HG02610 (cell line): ENCODE results near the gene PDZRN4.
A peak's percentile ranks its signal among the peaks of the same experiment; 100 is the strongest.

Experiments
- ATAC-seq: cut with Tn5 transposase; IDR thresholded peaks from one replicate; pipeline ENCODE4 v1.9.1; 2021; ENCODE audit warnings: mild to moderate bottlenecking, moderate library complexity; ENCODE audit not compliant: unreplicated experiment

PDZRN4 gene

DNA sequence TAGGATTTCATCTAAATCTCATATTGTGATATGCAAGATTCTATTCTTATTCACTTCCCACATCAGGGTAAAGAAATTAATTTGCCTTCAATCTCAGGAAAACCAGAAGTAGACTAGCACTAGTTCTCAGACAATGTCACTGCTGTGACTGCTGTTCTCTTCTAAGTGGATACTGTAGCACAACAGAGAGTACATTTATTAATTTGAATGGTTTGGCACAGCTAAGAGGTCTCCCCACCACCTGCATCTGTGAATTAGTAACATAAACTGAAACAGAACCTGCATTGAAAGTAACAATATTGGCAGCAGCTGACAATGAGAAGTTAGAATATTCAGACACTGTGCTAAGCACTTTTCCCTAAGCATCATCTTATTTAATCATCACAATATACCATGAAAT is 253.1 kb downstream of the PDZRN4 start:
- ATAC-seq = no peak

DNA sequence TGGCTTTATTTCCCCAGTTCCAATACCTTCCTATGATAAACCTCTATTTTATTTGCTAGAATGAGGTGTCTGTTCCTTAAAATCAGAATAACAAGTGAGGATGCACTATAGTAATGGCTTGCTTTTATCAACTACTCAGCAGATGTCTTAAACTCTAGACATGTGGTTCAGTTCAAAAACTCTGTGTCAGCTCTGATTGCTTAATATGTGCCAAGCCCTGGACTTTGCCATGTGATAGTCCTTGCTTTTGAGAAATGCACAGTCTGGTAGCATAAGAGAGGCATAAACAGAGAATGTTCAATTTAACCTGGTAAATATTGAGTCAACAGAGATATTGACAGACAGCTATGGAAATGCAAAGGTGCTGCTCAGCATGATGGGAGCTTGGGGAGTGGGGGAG is 254.8 kb downstream of the PDZRN4 start:
- no peak for ATAC-seq

DNA sequence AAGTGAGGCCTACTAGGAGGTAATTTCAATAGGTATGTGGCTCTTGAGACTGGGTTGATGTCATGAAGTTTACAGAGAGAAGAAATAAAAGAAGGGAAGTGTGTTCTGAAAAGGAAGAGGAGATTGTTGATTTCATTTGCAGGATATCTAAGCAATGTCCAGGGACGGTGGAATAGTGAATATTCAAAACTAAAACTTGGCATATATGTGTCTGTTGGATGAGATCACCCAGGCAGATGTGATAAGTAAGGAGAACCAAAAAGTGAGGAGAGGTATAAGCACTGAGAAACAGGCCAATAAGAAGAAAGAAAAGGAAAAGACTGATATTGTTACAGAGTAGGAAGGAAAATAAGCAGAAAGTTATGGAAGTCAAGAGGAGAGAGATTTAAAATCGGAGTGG is 255.6 kb downstream of the PDZRN4 start:
- ATAC-seq = no peak

DNA sequence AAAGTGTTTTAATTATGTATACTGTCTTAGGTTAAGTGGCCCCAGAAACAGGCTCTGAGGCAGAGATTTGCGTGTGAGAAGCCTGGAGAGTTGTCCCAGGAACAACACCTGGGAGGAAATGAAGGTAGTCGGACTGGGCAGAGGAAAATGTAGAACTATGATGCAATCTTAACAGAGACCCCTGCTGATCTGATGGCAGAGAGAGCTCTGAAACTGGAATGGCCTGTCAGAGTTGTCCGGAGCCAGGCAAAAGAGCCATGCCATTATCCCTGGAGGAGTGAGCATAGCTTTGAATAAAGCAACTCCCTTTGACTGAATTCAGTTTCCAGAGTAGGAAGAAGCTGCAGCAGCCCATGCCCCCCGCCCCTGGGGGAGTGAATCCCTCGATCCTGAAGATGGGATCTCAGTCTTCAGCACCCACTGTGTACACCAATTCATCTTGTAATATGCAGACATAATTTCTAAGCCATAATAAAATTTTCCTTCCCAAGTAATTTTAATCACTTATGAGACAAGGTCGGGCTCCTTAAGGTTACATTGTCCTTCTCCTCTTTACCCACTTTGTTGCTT is 264.8 kb downstream of the PDZRN4 start:
- no peak for ATAC-seq

DNA sequence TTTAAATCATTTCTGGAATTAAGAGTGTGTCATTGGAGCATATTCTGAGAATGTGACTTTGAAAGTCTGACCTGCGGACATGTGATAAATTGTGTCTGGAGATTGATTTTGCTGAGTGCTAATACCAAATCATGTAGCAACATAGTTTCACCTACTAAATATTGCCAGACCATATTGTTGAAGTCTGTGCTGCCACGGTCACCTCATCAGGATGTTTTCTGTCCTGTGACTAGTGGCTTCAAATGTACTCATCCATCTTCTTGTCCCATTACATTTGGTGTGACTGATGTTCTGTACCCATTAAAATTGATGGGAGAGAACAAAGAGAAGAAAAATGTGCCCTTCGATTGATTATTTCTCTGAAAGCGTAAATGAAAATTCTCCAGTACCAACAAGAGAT is 265.3 kb downstream of the PDZRN4 start:
- ATAC-seq = no peak

DNA sequence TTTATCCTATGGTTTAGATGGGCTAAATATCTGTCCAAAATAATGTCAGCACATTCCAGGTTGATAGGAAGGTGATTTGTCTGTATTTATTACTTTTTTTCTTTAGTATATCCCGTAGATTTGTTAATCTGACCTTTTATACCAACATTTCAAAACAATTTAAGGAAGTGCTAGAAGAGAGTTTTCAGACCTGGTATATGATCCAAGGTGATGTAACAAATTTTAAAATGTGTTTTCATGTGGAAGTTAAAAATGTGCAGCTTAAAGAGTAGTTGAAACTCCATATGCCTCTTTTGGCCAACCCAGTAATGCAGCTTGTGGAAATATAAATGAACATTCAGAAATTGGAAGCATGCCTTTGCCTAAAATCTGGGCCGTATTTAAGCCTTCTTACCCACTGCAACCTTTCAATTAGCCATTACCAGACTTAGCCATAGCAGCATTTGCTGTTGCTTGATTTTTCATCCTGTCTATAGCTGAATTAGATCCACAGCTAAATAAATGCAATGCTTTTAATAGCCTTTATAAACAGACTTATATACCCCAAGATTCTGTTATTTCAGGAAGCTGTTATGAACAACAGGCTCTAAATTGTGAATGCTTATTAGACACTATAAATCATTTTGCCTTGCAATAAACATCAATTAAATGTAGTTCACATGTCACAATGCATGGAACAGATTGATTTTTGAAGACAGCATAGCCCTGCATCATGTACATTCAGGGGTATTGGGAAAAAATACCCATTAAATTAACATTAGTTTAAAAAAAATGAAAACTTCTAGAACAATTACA is 271.2 kb downstream of the PDZRN4 start:
- no peak for ATAC-seq

DNA sequence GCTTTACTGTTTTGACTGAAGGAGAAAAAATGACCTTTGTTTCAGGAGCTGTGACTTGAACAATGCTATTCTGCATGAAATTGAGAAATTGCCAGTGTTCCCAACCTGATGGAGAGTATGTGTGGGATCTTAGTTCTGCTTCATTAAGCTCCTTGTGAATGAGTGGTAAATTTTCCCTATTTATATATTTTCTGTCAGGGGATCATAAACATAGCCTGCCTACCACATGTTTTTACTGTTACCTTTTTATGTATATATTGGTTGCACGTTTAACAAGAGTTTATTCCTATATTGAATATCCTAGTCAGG is 271.7 kb downstream of the PDZRN4 start:
- no peak for ATAC-seq

DNA sequence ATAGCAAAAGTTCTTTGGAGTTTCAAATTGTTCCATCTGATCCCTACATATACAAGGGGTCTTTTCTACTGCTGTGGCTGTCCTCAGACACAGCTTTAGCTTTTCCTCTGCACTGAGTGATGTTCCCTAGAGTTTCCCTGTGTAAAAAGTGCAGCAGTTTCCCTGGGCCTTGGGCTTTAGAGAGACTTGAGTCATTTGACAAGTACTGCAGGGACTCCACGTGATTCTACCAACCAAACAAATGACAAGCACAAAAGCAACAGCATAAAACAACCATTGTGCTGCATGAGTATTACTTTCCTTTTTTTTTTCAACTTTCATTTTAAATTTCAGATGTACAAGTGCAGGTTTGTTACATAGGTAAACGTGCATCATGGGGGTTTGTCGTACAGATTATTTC is 272.8 kb downstream of the PDZRN4 start:
- no peak for ATAC-seq

DNA sequence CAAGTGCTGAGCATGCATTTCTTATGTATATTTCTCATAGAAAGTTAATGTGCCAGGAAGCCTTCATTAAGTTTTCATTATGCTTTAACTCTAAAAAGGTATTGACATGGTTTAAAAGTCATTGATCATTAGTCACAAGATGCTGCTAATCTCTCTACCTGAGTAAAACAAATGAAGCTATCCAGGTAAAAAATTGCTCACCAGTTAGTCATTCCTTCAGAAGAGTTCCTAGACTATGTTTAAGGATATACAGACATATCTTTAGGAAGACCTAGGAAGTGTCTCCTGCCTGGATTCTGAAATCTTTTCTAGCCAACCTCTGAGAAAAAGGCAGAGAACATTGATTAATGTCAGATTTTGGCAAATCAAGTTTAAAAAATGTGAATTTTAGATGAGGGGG is 274.2 kb downstream of the PDZRN4 start:
- ATAC-seq = no peak

DNA sequence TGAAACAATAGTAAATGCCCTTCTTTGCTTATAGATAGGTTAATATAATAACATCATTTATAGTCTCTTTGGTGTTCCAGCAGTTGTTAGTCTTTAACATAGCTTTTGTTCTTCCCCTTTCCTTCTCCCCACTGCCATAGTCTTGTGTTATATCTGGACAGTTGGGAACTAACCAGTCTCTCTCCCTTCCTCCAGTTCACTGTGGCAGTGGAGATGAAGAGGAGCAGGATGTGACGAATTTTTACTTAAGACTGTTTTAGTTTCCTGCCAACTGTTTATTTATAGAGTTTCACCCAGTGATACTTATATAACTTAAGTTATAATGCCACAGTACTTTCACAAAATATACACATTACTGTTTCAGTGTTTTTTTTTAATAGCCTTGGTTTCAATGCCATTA is 277.4 kb downstream of the PDZRN4 start:
- ATAC-seq = no peak

DNA sequence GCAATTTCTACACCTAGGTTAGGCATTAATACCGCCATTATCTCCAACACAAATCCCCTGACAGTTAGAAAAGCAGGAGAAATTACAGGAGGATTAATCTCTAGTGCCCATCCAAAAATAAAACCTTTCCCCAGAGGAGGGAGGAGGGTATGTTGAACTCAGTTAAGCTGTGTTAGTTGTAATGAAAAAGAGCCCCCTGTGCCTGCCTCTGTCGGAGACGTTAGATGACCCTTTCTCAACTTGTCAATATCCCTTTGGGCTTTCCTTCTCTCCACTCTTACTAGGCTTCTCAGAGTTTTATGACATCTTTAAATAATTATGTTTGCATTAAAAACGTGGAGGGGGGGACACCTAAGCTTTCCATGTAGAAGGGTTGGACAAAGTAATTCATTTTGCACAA is 278.2 kb downstream of the PDZRN4 start:
- no peak for ATAC-seq

DNA sequence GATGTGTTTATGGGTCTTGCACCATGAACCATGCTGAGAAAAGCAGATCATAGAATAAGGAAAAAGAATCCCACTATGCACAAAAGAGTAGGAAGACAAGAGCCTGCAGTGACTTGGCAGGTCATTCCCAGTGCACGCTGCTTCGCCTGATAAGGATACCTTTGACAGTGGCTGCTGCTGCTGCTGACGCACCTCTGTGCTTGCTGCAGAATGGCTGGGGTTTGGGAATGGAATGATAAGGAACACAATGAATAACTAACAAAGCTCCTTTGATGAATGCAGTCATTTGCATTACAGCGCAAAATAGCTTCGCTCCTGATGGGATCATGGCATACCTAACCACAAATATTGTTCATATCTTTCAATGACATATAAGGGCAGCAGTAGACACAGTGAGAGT is 278.7 kb downstream of the PDZRN4 start:
- ATAC-seq = no peak

DNA sequence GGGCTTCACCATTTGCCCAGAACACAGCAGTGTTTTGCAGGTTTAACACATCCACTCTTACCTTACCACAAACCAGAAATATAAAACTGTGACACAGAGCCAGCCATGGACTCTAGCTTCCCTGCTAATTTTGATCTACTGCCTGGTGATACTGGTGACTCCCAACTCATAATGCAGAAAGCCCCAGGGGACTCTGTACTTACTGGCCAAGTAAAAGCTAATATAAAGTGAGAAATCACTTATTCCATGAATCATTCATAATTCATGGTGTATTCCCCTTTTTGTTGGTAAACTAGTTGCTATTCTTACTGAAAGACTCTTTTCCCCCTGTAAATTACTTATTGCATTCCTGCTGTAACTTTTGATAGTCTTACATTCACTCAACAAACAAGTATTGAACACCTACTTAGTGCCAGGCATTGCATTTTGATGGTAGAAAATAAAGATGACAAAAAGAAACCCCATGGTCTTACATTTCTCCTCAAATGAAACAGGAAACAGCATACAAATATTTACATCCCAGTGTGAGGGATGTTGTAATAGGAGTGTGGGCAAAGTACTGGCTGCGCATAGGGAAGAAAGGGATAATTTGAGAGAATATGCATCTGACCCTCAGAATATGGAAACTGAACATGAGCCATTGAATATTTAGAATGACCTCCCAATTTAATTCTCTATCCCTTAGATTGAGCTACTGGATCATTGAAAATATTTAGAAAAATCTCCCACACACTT is 279.6 kb downstream of the PDZRN4 start:
- no peak for ATAC-seq

DNA sequence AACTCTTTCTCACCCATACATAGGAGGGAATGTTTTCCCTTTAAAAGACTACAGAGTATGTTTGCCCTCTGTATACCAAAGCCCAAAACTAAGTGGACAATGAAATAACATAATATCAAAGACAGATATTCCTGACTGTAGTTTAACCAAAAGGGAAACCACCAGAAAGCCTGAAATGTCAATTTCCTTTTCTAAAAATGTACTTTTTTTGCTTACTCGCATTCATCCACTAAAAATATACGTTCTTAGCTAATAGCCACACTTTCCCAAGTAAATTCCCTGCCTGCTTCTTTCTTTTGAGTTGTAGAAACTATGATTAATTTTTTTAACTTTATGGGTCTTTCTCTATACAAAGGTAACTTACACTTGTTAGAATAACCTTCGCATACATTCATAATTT is 280.2 kb downstream of the PDZRN4 start:
- no peak for ATAC-seq

DNA sequence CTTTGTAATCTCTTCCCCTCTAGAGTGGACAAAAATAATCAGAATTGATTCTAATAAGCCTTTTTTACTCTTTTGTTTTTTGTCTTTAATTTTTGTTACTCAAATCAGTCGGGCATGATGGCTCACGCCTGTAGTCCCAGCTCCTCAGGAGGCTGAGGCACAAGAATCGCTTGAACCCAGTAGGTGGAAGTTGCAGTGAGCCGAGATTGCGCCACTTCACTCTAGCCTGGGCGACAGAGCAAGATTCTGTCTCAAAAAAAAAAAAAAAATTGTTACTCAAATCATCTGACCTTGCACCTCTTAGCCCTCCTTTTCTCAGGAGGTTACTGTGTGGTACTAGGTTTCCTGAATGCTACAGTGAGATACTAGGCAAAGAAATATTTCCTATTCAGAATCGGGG is 280.6 kb downstream of the PDZRN4 start:
- ATAC-seq = no peak

DNA sequence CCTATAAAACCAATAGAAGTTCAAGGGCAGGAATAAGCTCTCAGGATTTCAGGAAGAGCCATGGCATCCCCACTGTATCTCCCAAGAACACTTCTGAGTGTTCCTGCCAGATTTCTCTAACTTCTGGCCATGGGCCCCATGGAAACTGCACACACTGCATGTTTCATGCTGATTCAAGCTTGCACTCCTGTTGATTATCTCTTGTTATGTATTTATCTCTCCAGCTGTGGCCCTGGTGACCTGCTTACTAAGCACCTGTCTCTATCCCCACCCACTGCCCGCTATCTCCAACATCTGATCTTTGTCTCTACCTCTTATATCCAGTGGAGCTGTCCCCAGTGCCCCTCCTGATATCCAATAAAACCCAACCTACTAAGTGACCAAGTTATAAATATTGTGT is 285.3 kb downstream of the PDZRN4 start:
- ATAC-seq = no peak

DNA sequence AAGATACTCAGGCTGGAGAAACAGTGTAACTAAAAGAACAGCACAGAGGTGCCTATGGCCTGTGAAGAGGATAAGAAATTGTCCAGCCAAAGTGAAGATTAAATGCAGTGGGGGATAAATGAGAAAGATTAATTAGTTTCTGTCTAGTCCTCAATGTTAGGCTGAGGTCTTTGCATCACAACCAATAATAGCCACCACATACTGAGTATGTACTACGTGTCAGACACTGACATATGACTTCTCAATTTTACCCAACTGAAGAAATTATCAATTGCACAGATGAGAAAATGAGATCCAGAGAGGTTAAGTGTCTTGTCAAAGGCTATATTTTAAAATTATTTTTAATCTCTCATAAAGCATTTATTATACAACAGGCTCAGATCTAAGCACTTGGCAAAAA is 285.9 kb downstream of the PDZRN4 start:
- ATAC-seq = no peak

DNA sequence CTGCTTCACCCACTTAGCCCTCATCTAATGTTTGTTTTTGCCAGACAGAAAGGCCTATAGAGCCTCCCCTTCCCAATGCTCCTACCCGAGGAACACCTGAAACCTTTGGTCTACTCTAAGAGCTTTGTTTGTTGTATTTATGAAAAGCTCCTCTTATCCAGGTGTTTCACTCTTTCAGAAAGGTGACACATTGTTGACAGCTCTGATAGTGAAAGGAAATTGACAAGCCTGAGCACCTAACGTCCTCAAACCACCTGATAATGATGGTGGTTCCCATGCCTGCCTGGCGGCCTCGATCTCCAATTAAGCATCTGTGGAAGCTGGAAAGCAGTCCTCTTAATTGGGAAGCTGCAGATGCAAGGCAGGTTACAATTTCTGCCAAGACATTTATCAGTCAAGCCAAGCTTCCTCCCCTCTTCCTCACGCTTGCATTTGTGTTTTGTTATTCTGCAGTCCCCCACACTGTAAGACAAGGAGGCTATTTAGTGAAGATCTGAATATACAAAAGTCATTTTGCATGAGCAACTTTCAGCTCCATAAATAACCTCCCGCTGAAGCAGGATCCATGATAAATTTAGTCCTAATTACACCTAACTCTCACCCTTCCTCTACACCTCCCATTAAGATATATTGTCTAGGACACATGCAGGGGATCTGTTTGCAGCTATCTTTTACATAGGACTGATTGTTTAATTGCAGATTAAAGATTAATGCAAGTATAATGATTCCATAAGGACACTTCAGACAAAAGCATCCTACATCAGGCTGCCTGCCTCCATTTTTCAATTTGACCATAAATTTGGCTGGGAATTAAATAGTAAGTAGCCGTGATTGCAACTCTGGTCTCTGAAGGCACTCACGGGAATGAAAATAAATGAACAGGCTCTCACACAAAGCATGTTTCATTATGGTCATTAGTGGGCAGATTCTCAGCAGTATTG is 288.6 kb downstream of the PDZRN4 start:
- ATAC-seq = no peak

DNA sequence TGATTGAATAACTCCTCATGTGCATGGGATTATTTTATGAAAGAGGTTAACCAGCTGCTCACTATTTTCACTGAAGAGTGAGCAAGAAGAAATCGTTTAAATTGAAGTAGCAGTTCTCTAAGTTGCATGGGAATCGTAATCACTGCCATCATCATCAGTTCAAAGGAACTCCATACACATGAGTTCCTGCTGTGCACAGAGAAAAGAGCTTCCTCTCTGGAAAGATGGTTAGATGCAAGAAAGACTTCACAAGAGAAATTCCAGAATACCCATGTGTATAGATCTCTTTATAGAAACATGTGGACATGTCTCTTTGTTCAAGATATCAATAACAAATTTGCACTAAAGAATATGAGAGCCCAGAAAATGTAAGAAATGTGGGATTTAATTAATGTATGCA is 291.3 kb downstream of the PDZRN4 start:
- ATAC-seq = no peak

DNA sequence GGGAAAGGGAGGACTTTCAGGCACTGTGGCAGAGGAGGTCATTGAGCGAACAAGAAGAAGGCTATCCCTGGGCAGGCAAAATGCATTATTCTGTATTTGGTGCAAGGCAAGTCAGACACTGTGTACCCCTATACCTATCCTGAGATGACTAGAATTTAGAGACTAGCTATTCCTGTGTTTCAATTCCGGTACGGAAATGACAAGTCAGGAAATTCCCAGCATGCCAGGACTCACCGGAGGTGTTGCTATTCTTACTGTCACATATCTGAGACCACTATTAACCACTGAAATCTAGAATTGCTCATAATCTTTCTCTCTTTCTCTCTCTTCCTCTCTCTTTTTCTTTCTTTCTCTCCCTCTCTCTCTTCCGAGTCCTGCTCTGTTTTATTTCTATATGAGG is 297.1 kb downstream of the PDZRN4 start:
- ATAC-seq = peak; percentile 91

DNA sequence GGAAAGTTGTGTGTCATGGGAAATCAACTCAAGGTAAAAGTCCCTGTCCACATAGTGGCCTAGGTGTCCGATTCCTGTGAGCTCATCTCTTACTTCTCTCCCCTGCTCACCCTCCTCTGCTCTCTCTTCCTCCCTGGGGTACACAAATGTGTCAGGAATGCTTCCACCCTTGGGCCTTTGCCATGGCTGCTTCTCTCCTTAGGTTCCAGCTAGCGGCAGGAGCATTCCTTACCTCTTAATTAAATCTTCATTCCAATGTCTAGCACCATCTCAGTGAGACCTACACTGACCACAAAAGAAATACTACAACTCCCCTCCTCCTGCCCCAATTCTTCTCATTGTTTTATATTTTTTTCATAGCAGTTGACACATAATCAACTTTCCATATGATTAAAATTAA is 298.6 kb downstream of the PDZRN4 start:
- no peak for ATAC-seq
